Upper lobe of left lung (tissue), 4 donors: ENCODE results near the gene UBXN10.

Experiments
- POLR2A ChIP-seq, 4 donors: fragments of 450-650 bp; IDR thresholded peaks; one replicate each; pipeline ENCODE4 v1.5.1; 2016 to 2017; ENCODE audit warnings: antibody characterized with exemption in 4 of 4, mild to moderate bottlenecking in 2 of 4
- POLR2AphosphoS5 ChIP-seq, 2 donors: sonication (generic); formaldehyde crosslinking; IDR thresholded peaks; one replicate each; pipeline ENCODE4 v1.5.1; 2017; ENCODE audit warnings: antibody characterized with exemption in 2 of 2

DNA sequence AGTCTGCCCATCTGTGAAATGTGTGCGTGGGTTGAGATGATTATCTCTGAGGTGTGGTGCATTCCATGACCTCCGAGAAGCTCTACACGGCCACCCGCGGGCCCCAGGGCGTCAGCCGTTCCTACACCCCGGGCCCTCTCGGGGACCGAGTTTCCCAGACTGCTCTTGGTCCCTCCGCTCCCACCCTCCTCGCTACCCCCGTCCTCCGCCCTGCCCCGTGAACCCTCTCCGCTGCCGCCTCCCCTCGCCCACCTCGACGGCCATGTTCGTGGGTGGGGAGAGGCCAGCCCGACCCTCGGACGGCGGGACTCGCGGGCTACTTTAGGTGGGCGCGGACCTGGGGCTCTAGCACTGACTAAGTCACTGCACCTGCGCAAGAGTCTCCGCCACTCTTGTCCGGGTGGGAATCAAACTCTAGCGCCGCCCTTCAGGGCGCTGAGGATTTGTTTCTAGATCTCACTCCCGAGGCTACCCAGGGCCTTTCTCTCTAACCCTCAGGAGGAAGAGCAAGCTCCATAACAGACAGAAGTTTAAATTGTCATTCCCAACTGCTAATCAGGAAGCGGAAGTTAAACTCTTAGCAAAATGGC, 57.1 kb downstream of the UBXN10 start:
- TF ChIP-seq POLR2A (IDR thresholded peaks at IDR 0.05) = no peak
- no peak for TF ChIP-seq POLR2AphosphoS5 (IDR thresholded peaks at IDR 0.05)
